Gastroesophageal sphincter (tissue), 3 donors: ENCODE measurements around the gene FNDC4.

Source experiments
- CTCF ChIP-seq, 4 experiments: fragments of 200-600 bp in 2 of 4; fragments of 450-650 bp in 2 of 4; sonication (generic) in 1 of 4; IDR thresholded peaks; one replicate each; pipeline ENCODE4 v1.5.1; 2017 to 2019; ENCODE audit warnings: antibody characterized with exemption in 4 of 4, mild to moderate bottlenecking in 2 of 4, moderate library complexity in 2 of 4
- EP300 ChIP-seq: sonication (generic); formaldehyde crosslinking; IDR thresholded peaks from one replicate; pipeline ENCODE4 v1.6.1; 2017; ENCODE audit warnings: antibody characterized with exemption, mild to moderate bottlenecking
- POLR2A ChIP-seq, 2 donors: fragments of 450-650 bp; IDR thresholded peaks; one replicate each; pipeline ENCODE4 v1.6.1; 2017; ENCODE audit warnings: antibody characterized with exemption in 2 of 2, mild to moderate bottlenecking in 2 of 2, moderate library complexity in 1 of 2
- POLR2AphosphoS5 ChIP-seq: sonication (generic); formaldehyde crosslinking; IDR thresholded peaks from one replicate; pipeline ENCODE4 v1.6.1; 2017; ENCODE audit warnings: antibody characterized with exemption

DNA sequence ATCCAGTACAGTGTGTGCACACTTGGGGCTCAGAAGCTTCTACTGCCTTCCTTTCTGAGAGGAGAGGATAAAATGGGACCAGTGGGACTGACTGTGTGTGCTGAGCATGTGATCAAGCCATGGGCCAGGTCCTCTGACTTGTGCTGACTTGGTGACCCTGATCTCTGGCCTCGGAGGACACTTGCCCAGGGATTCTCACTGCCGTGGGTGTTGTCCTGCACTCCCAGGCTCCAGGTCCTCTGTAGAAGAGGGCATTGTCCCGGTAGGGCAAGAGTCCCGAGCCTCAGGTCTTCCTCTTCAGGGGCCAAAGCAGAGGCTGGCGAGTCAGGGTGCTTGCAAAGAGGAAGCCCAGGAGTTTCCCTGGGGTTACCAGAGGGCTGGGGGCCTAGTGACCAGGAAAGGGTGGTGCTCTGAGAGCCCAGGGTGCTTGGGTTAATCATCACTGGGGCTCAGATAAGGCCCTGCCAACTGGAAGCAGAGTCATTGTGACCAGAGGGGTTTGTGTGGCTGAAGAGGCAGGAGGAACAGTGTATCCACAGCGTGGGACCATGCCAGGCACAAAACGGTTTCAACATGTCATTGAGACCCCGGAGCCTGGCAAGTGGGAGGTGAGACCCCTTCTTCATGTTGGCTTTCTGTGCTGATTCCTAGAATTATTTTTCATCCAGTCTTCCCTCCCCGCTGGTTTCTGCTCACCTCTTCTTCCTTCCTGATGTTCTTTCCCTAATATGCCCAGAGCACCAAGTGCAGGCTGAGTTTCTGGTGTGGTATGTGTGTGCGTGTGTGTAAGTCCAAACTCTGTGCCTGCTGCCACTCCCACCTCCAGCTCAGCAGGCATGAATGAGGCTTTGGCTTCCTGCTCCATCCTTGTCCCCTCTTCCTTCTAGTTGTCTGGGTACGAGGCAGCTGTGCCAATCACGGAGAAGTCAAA, 1.6 kb upstream of the FNDC4 start, which contains the start of gene GCKR:
- TF ChIP-seq CTCF (IDR thresholded peaks at IDR 0.05): no peak
- TF ChIP-seq POLR2AphosphoS5: no peak
- TF ChIP-seq EP300: no peak
- no peak for TF ChIP-seq POLR2A (IDR thresholded peaks at IDR 0.05)
